Glutamatergic neuron (in vitro differentiated cells): ENCODE measurements around the gene ATL3. TPM values are rescaled to one million over a fixed set of nuclear protein-coding genes. Genes with fewer than 3 reads are reported as not detected.
"Not testable (repeated sequence)": the region's sequence is repeated elsewhere in the genome, so short reads cannot be mapped to it uniquely, and the experiment has no call there.

Source experiments
- DNase-seq: peaks from one replicate; pipeline ENCODE4 v3.0.0; 2022
- H3K27ac Mint-ChIP-seq: one replicate; pipeline ENCODE4 v1.8.0; 2020; ENCODE audit warnings: mild to moderate bottlenecking, mixed read lengths, inconsistent platforms; ENCODE audit not compliant: unreplicated experiment
- H3K27me3 Mint-ChIP-seq: one replicate; pipeline ENCODE4 v1.8.0; 2020; ENCODE audit warnings: mild to moderate bottlenecking, moderate library complexity, mixed read lengths, inconsistent platforms; ENCODE audit not compliant: unreplicated experiment
- H3K36me3 Mint-ChIP-seq: one replicate; pipeline ENCODE4 v1.8.0; 2020; ENCODE audit warnings: mild to moderate bottlenecking, mixed read lengths, inconsistent platforms; ENCODE audit not compliant: unreplicated experiment
- H3K4me1 Mint-ChIP-seq: one replicate; pipeline ENCODE4 v1.8.0; 2020; ENCODE audit warnings: mild to moderate bottlenecking, low read depth, mixed read lengths, inconsistent platforms; ENCODE audit not compliant: unreplicated experiment
- H3K4me3 Mint-ChIP-seq: one replicate; pipeline ENCODE4 v1.8.0; 2020; ENCODE audit warnings: mild to moderate bottlenecking, mixed read lengths, inconsistent platforms; ENCODE audit not compliant: unreplicated experiment
- H3K9me3 Mint-ChIP-seq: one replicate; pipeline ENCODE4 v1.8.0; 2020; ENCODE audit warnings: mild to moderate bottlenecking, moderate library complexity, mixed read lengths, inconsistent platforms; ENCODE audit not compliant: unreplicated experiment
- total RNA-seq: library from RNA; stranded (reverse); fragmentation: NEBNext Ultra II Directional; extraction: Animal tissue kit (Norgen Biotek cat#: 25700); gene quantifications from one replicate; pipeline ENCODE4 v1.2.1, GENCODE V29; 2021; ENCODE audit not compliant: unreplicated experiment
- TF ChIP-seq, protein P1 (sequence below): fragments of 200-600 bp; sonication (generic); IDR thresholded peaks from one replicate; pipeline ENCODE4 v1.5.0; 2021; ENCODE audit not compliant: partially characterized antibody, unreplicated experiment

ATL3 gene
- total RNA-seq, 1 donor from 2014 or later, result 9.4 TPM

DNA sequence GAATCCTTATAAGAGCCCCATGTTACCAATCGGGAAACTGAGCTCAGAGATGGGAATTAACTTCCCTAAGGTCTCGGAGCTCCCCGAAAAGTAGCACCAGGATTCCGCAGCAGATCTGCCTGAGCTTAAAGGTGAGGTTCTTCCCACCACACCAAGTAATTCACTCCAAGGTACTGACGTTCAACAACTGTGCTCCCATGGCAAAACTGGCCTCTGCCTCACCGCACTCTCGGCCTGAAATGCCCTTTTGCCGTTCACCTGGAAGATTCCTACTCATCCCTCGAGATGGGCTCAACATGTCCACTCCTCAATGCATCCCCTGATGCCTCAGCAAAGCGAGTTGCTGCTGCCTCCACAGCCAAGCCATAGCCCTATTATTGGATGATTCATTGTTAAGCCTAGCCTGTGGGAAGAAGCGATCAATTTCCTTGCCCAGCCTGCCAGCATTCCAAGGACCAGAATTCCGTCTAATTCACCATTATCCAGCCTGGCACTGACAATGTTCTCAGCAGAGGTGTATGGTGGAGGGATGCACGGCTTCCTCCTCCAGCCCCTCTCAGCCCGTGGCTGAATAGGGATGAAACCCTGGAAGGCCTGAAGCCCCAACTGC, 61.1 kb downstream of the ATL3 start:
- H3K27me3 Mint-ChIP-seq, result peaks cover 5% of the 10 kb centered on the region
- peaks cover 7% of the 10 kb centered on the region for H3K9me3 Mint-ChIP-seq
- peaks cover 13% of the 10 kb centered on the region for H3K4me1 Mint-ChIP-seq
- no peak overlapping the region for H3K27ac Mint-ChIP-seq
- DNase-seq, result no peak
- H3K4me3 Mint-ChIP-seq, result peak overlapping the region; percentile 44
- H3K36me3 Mint-ChIP-seq, result no peaks in the 10 kb centered on the region
- TF ChIP-seq, protein P1, sequence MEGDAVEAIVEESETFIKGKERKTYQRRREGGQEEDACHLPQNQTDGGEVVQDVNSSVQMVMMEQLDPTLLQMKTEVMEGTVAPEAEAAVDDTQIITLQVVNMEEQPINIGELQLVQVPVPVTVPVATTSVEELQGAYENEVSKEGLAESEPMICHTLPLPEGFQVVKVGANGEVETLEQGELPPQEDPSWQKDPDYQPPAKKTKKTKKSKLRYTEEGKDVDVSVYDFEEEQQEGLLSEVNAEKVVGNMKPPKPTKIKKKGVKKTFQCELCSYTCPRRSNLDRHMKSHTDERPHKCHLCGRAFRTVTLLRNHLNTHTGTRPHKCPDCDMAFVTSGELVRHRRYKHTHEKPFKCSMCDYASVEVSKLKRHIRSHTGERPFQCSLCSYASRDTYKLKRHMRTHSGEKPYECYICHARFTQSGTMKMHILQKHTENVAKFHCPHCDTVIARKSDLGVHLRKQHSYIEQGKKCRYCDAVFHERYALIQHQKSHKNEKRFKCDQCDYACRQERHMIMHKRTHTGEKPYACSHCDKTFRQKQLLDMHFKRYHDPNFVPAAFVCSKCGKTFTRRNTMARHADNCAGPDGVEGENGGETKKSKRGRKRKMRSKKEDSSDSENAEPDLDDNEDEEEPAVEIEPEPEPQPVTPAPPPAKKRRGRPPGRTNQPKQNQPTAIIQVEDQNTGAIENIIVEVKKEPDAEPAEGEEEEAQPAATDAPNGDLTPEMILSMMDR, result no peak

GRCh38 chr11:63609536-63609935, 61.6 kb downstream of the ATL3 start:
- no peak overlapping the region for H3K4me3 Mint-ChIP-seq
- H3K4me1 Mint-ChIP-seq, result peaks cover 13% of the 10 kb centered on the region
- TF ChIP-seq, protein P1, result no peak
- peaks cover 7% of the 10 kb centered on the region for H3K9me3 Mint-ChIP-seq
- DNase-seq, result no peak
- H3K36me3 Mint-ChIP-seq, result no peaks in the 10 kb centered on the region
- peaks cover 4% of the 10 kb centered on the region for H3K27me3 Mint-ChIP-seq
- no peak overlapping the region for H3K27ac Mint-ChIP-seq

DNA sequence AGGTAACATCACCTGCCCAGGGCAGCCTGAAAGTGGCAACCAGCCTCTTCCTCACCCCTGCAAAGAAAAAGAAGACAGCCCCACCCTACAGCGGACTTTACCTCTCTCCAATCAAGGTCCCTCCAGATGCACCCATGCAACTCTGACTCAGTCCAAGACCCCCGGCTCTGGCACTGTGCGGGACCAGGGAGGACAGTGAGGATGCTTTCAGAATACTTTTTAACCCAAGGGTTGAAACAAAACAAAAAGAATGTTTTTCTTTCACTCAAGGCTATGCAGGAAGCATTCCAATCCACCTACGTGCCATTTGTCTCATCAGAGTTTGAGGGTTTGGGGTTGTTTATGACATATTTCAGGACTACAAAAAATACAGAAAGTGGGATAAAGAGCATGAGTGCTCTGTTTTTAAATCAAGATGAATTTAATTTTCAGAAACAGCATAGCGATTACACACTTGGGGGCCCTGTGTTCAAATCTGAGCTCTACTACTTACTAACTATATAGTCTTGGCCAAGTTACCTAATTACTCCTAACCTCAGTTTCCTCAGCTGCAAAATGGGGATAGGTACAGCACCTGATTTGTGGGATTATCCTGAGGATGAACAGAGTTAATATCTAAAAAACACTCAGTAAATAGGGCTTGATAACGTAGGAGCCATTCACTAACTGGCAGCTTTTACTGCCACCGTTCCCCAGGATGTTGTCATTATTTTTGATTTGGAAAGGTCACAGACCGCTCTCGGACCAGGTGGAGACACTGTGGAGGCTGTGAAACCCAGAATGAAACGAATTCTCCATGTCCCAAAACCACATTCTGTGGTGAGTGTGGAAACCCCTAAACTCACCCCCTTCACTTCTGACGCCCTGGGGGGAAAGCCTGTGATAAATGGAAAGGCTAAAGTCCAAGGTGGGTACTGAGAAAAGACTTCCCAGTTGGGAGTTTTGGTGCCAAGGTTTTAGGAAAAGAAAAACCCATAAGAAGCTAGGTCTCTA, 62.5 kb downstream of the ATL3 start:
- H3K4me1 Mint-ChIP-seq, result peaks cover 13% of the 10 kb centered on the region
- TF ChIP-seq, protein P1, result no peak
- peaks cover 3% of the 10 kb centered on the region for H3K27me3 Mint-ChIP-seq
- H3K27ac Mint-ChIP-seq, result no peak overlapping the region
- no peak overlapping the region for H3K4me3 Mint-ChIP-seq
- peaks cover 7% of the 10 kb centered on the region for H3K9me3 Mint-ChIP-seq
- no peak for DNase-seq
- H3K36me3 Mint-ChIP-seq, result no peaks in the 10 kb centered on the region

DNA sequence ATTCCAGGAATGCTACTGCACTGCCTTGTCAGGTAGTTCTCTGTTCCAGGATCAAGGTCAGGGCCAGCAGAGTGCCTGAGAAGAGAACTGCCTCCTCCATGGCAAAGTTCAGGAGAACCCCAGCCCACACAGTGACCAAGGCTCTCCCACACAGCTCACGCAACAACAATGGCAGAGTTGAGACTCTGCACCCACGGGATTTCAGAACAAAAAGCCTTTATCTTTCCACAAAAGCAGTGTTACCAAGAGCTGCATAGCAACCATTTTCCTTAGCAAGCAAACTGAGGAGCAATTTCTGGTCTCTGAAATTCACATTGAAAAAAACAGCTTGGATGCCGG, 68.0 kb downstream of the ATL3 start:
- Mint-ChIP-seq H3K27me3 (peaks cover 4% of the 10 kb centered on the region), H3K27ac (no peak overlapping the region), H3K4me3 (no peak overlapping the region), H3K36me3 (no peaks in the 10 kb centered on the region), H3K4me1 (peaks cover 6% of the 10 kb centered on the region), H3K9me3 (peaks cover 2% of the 10 kb centered on the region)
- no peak for DNase-seq
- TF ChIP-seq, protein P1, result no peak

DNA sequence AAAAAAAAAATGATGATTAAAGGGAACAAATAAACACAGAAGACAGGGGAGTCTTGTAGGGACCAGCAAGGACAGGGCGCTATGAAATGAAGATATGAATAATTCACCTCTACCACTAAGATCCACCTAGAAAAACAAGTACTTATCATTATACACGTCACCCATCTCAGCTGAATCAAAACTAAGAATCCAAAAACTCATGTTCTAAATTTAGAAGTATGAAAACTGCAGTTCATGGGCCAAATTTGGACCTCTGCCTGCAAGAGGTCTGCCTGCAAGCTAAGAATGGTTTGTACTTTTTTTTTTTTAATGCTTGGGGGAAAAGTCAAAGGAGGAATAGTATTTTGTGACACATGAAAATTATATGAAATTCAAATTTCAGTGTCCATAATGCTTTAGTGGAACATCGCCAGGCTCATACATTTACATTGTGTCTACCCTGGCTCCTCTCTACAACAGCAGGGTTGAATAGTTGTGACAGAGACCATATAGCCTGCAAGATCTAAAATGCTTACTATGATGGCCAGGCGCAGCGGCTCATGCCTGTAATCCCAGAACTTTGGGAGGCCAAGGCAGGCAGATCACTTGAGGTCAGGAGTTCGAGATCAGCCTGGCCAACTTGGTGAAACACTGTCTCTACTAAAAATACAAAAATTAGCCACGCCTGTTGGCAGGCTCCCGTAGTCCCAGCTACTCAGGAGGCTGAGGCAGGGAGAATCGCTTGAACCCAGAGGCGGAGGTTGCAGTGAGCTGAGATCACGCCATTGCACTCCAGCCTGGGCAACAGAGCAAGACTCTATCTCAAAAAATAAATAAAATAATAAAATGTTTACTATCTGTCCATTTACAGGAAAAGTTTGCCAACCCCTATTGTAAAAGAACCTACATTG, 68.6 kb downstream of the ATL3 start:
- not testable (repeated sequence) for H3K9me3 Mint-ChIP-seq, H3K4me3 Mint-ChIP-seq, DNase-seq, H3K36me3 Mint-ChIP-seq, H3K4me1 Mint-ChIP-seq, H3K27me3 Mint-ChIP-seq, H3K27ac Mint-ChIP-seq
